GM12875 (cell line): ENCODE data around the gene ATG9A.
"Not testable (repeated sequence)": the region's sequence is repeated elsewhere in the genome, so short reads cannot be mapped to it uniquely, and the experiment has no call there.

Experiments used
- H3K4me3 ChIP-seq: one replicate; pipeline ENCODE4 v1.5.1; 2011; ENCODE audit warnings: low read depth, low read length, control low read depth
- TF ChIP-seq, protein P1 (sequence below): IDR thresholded peaks from 2 replicates; pipeline ENCODE4 v1.5.1; 2011; ENCODE audit warnings: low read depth, mild to moderate bottlenecking, control low read depth, inconsistent platforms, low read length, moderate library complexity, borderline replicate concordance; ENCODE audit not compliant: insufficient read depth

The ATG9A gene

DNA sequence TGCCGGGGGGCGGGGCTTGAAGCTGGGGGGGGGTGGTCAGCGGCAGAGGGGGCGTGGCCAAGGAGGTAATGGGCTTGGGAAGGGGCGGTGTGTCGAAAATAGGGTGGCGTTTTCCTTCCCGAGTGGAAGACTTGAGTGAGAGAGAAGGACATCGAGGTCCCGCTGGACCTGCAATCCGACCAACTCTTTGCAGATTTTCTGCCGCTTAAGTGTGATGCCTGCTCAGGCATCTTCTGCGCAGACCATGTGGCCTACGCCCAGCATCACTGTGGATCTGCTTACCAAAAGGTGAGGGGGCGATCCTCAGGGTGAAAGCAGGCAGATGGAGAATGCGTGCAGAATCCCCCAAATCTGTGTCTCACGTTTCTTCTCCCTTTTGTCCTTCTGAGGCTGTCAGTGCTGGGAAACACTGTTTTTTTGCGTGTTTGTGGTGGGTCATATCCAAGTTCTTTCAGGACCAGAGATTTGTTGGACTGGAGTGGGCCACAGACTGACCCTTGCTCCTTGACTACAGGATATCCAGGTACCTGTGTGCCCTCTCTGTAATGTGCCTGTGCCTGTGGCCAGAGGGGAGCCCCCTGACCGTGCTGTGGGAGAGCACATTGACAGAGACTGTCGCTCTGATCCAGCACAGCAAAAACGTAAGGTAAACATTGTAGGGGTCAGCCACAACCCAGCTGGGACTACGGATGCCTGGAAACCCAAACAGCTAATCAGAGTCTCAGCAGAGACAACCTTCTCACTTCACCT, 22.1 kb downstream of the ATG9A start:
- TF ChIP-seq, protein P1, sequence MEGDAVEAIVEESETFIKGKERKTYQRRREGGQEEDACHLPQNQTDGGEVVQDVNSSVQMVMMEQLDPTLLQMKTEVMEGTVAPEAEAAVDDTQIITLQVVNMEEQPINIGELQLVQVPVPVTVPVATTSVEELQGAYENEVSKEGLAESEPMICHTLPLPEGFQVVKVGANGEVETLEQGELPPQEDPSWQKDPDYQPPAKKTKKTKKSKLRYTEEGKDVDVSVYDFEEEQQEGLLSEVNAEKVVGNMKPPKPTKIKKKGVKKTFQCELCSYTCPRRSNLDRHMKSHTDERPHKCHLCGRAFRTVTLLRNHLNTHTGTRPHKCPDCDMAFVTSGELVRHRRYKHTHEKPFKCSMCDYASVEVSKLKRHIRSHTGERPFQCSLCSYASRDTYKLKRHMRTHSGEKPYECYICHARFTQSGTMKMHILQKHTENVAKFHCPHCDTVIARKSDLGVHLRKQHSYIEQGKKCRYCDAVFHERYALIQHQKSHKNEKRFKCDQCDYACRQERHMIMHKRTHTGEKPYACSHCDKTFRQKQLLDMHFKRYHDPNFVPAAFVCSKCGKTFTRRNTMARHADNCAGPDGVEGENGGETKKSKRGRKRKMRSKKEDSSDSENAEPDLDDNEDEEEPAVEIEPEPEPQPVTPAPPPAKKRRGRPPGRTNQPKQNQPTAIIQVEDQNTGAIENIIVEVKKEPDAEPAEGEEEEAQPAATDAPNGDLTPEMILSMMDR = no peak
- peak overlapping the region; percentile 62 for H3K4me3 ChIP-seq

DNA sequence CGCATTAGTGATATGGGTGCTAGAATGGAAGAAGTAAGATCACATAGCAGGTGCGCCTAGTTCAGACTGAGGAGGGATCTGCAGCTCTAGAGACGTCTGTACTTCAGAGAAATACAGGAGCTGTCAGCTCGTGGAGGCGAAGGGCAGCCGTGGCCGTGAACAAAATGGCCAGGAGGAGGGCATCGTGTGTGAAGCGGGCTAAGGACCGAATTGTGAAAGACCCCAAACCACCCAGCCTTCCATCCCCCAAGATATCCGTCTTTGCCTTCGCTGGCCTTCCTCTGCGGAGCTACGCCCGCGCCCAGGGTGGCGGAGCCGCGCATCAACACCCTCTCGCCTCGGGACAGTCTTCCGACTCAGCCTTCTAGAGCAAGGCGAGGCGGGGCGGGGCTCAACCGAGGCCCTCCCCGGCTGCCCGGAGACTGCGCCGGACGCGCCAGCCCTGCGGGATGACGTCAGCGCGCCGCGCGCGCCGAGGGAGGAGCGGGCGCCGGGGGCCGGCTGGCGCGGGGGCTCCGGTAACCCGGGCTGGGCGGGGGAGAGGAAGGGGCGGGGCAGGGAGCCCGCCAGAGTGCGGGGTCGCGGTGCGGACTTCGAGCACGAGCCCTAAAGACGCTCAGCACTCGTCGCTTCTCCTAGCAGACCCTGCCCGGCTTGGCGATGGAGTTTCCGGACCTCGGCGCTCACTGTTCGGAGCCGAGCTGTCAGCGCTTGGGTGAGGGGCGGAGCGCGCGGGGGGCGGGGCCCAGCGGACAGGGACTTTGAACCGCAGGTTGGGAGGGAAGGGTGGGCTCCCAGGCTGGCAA, 22.9 kb downstream of the ATG9A start, which contains the start of gene ZFAND2B:
ZFAND2B (plus strand) TSS at position 455 of the 806 bp plus-strand sequence; CDS start at position 661, 206 bp downstream.
- TF ChIP-seq, protein P1 = peak; percentile 12; the same call in 1 of the 2 replicates

DNA sequence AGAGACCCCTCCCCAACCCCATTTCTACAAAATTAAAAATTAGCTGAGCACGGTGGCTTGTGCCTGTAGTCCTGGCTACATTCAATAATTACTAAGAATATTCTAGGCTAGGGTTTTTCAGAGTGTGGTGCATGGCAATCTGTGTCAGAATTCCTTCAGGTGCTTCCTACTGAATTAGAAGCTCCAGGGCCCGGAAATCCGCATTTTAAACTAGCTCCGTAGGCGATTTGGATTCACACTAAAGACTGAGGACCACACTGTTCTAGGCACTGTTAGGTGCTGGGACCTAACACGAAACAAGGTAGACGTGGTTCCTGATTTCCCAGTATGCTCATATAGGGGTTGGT, 23.5 kb downstream of the ATG9A start:
- TF ChIP-seq, protein P1 = no peak
- H3K4me3 ChIP-seq = peak overlapping the region; percentile 62

More for the DNA sequence above, 22.9 kb downstream of the ATG9A start, which contains the start of gene ZFAND2B:
- H3K4me3 ChIP-seq = peak within 1 kb of the TSS; percentile 62

DNA sequence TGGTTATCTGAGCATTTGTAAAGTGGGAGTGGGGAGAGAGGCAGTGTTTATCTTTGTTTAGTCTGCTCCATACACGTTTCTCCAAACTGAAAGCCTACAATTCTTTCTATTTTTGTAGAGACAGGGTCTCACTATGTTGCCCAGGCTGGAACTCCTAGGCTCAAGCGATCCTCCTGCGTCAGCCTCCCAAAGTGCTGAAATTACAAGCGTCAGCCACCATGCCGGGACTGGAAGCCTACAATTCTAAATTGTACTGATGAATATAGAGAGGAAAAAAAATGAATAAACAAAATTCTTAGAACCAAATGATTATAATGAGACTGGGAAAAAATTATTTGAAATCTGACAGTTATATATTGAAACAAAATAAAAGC, 24.3 kb downstream of the ATG9A start:
- TF ChIP-seq, protein P1 = no peak
- no peak overlapping the region for H3K4me3 ChIP-seq

DNA sequence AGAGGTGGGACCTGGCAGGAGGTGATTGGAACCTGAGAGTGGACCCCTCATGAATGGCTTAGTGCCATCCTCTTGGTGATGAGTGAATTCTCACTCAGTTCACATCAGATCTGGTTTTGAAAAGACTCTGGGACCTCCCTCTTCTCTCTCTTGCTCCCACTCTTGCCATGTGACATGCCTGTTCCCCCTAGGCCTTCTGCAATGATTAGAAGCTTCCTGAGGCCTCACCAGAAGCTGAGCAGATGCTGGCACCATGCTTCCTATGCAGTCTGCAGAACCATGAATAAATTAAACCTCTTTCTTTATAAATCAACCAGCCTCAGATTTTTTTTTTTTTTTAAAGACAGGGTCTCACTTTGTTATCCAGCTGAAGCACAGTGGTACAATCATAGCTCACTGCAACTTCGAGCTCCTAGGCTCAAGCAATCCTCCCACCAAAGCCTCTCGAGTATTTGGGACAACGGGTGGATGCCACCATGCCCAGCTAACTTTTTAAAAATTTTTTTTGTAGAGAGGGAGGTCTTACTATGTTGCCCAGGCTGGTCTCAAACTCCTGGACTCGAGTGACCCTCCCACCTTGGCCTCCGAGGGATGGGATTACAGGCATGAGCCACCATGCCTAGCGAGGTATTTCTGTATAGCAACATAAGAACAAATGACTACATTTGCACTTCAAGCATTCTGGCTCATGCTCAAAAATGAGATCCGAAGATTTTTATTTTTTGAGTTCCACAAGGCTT, 24.8 kb downstream of the ATG9A start:
- TF ChIP-seq, protein P1 = no peak

DNA sequence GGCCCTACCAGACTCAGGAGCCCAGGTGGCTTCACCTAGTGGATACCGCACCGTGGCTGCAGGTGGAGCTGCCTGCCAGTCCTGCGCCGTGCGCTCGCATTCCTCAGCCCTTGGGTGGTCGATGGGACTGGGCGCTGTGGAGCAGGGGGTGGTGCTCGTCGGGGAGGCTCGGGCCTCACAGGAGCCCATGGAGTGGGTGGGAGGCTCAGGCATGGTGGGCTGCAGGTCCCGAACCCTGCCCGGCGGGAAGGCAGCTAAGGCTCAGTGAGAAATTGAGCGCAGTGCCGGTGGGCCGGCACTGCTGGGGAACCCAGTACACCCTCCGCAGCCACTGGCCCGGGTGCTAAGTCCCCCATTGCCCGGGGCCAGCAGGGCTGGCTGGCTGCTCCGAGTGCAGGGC, 28.1 kb downstream of the ATG9A start:
- not testable (repeated sequence) for H3K4me3 ChIP-seq

More for the DNA sequence above, 24.8 kb downstream of the ATG9A start:
- H3K4me3 ChIP-seq = no peak overlapping the region

DNA sequence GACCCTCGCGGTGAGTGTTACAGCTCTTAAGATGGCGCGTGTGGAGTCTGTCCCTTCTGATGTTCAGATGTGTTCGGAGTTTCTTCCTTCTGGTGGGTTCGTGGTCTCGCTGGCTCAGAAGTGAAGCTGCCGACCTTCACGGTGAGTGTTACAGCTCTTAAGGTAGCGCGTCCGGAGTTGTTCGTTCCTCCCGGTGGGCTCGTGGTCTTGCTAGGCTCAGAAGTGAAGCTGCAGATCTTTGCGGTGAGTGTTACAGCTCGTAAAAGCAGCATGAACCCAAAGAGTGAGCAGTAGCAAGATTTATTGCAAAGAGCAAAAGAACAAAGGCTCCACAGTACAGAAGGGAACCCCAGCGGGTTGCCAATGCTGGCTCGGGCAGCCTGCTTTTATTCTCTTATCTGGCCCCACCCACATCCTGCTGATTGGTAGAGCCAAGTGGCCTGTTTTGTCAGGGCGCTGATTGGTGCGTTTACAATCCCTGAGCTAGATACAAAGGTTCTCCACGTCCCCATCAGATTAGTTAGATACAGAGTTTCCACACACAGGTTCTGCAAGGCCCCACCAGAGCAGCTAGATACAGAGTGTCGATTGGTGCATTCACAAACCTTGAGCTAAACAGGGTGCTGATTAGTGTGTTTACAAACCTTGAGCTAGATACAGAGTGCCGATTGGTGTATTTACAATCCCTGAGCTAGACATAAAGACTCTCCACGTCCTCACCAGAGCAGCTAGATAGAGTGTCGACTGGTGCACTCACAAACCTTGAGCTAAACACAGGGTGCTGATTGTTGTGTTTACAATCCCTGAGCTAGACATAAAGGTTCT, 28.7 kb downstream of the ATG9A start:
- H3K4me3 ChIP-seq = not testable (repeated sequence)
